ENCODE data around the gene TRIM49B.
"Not testable (repeated sequence)": the region's sequence is repeated elsewhere in the genome, so short reads cannot be mapped to it uniquely, and the experiment has no call there.

GRCh38 chr11:49028523-49028922 lies at the start of gene TRIM49B:
- TF ChIP-seq POLR2AphosphoS5 (IDR thresholded peaks at IDR 0.05; ENCODE audit: low read depth, low read length); TAF1 (IDR thresholded peaks at IDR 0.05; ENCODE audit: low read depth, low read length); POLR2A (IDR thresholded peaks at IDR 0.05; ENCODE audit: low read depth, low read length); SPI1 (IDR thresholded peaks at IDR 0.05; ENCODE audit: low read depth, low read length); PAX5 (IDR thresholded peaks at IDR 0.05; ENCODE audit: insufficient read depth, low read length, severe bottlenecking): not testable (repeated sequence)
